ENCODE results near the gene CRKL.
"Not testable (repeated sequence)": the region's sequence is repeated elsewhere in the genome, so short reads cannot be mapped to it uniquely, and the experiment has no call there.

The CRKL gene, protein sequence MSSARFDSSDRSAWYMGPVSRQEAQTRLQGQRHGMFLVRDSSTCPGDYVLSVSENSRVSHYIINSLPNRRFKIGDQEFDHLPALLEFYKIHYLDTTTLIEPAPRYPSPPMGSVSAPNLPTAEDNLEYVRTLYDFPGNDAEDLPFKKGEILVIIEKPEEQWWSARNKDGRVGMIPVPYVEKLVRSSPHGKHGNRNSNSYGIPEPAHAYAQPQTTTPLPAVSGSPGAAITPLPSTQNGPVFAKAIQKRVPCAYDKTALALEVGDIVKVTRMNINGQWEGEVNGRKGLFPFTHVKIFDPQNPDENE

GRCh38 chr22:20916916-20917810 is at the start of gene CRKL:
CRKL (plus strand) TSS chr22:20917407; CDS start chr22:20917935, 528 bp downstream.
- peak; percentile 96 to 97 for DNase-seq (ENCODE audit: low read depth in 2 of 2)

DNA sequence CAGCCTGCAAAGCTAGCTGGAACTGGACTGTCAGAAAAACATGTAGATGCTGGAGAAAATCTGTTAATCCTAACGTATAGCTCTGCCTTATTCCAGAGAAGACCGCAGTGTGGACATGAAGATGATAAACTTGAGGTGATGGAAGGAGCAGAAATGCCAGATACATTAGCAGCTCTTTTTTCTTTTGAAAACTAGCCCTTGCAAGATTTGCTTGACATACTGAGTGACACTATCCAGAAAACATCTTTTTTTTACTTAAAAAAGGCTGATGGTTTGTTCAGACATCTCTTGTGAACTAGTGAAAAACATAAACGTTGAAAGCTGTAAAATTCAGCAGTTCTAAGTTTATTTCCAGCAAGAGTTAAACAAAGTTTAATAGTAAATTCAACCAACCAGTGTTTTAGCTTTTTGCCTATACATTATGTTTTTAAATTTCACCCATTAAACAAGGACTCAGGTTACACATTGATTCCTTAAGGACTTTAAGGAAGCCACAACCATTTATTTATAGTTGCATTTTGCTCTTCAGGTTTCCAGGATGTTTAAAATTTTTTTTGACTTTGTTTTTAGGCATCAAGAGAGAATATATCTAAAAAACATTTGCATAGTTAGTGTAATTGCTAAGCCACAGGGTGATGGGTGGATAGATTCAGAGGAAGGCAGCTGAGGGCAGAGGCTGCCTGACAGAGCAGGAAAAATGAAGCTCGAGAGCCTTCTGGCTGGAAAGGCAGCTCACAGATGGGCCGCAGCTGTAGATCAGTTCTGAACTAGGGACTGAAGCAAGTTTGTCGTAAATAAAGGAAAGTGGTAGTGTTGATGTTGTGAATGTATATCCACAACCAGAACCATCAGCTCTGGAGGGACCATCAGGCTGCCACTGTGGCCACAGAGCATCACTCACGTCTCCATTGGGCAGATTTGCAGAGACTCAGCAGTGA is 48.9 kb upstream of the CRKL start:
- DNase-seq (ENCODE audit: low read depth in 2 of 2) = no peak

- DNase-seq (ENCODE audit: low read depth in 2 of 2) = no peak
Measured at GRCh38 chr22:20869234-20869633, 48.0 kb upstream of the CRKL start.

GRCh38 chr22:20873214-20873613 is 44.0 kb upstream of the CRKL start:
- no peak for DNase-seq (ENCODE audit: low read depth in 2 of 2)

- no peak for DNase-seq (ENCODE audit: low read depth in 2 of 2)
Measured at GRCh38 chr22:20875296-20875695, 41.9 kb upstream of the CRKL start.

GRCh38 chr22:20877715-20878114 is 39.5 kb upstream of the CRKL start:
- DNase-seq (ENCODE audit: low read depth in 2 of 2) = no peak

GRCh38 chr22:20881231-20881630 is 36.0 kb upstream of the CRKL start:
- DNase-seq (ENCODE audit: low read depth in 2 of 2) = no peak

- no peak for DNase-seq (ENCODE audit: low read depth in 2 of 2)
Measured at GRCh38 chr22:20881869-20882815, 35.1 kb upstream of the CRKL start.

DNA sequence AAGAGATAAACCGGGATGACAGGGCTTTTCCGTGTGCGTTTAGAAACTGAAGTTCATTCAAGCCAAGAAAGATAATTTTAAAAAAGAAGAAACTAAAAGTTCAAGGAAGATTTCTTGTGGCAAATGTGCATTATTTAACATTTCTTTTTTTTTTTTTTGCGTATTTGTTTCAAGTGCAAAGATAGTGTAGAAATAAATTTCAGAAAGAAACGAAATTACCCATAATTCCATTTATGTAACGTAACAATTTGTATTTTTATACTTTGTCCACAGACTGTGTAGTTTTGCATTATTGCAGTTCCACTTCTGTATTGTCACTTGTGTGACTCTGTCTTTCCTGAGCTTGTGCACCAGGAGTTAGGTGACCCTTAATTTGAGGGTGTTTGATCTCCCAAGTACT is 34.4 kb upstream of the CRKL start:
- no peak for DNase-seq (ENCODE audit: low read depth in 2 of 2)

DNA sequence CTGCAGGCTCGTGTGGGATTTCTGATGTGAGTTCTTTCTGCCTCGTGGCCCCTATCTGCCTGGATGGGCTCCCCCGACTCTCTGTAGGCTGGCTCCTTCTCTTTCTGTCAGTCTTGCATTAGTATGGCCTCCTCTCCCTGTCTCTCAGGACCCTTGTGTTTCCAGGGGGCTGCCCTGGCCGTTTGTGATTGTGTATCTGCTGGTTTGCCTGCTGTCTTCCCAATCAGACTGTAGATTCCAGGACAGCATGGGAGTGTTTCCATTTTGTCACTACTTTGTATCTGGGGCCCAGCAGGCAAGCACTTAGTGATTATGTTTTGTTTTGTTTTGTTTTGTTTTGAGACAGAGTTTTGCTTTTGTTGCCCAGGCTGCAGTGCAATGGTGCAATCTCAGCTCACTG is 32.8 kb upstream of the CRKL start:
- DNase-seq (ENCODE audit: low read depth in 2 of 2) = no peak

DNA sequence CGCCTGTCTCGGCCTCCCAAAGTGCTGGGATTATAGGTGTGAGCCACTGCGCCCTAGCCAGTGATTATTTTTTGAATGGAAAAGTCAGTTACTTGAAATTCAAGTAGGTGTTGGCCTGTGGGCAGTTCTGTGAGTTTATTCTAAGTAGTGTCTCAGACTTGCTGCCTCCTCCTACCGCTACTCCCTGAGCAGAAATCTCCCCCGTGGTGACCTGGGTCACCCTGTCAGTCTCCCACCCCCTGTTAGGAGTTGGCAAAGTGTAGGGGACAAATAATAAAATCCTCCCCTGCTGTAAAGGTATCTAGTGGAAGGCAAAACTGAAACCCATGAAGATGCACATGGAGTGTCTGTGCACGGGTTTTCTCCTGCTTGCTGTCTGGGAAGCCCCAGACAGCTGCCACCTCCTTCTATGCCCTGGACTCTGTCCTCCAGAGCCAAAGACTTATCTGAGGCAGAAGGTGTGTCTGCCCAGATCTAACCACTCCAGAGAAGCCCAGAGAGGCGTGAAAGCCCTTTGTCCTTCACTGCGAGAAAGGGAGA is 32.1 kb upstream of the CRKL start:
- DNase-seq (ENCODE audit: low read depth in 2 of 2) = no peak

- peak; percentile 22 to 30 for DNase-seq (ENCODE audit: low read depth in 2 of 2)
Measured at GRCh38 chr22:20885557-20886323, 31.5 kb upstream of the CRKL start.

DNA sequence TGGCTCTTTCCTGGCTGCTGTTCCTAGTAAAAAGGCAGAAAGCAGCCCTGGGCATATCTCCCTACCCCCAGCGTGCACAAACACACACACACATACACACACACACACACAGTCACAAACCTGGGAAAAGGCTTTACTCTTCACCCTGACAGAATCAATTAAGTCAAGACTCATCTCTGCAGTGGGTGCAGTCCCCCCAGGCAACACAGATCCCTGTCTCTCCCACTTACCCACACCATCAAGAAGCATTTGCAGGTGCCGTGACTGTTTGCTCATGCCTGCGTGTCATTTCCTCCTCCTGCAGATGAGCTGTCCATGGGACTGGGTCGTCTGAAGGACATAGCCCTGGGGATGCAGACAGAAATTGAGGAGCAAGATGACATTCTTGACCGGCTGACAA is 29.8 kb upstream of the CRKL start:
- DNase-seq (ENCODE audit: low read depth in 2 of 2) = no peak

DNA sequence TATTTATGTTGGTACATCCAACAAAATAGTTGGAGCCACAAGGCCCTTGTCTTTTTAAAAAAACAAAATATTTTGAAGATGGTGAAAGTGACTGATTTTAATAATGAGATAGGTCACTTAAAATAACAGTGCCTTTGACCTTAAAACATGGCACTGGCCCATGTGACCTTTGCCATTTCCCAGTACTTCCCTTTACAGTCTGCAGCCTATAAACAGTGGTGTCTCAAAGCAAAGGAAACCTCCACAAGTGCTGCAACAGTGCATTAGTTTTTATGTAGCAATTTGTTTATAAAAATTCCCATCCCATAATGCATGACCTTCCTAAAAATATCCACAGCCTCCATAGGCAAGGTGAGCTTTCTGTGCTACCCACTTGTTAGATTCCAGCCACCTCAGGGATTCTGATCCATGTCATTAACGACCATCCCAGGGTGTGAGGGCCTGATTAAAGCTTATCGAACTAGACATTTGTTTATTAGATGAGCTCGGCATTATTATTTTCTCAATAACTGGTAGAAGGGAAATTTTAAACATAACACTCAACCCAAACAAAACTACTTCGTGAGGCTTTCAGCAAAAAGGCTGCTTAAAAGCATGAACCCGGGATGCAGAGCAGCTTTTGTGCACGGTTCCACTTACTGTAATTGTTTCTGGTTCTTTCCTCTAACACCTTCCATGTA is 28.0 kb upstream of the CRKL start:
- DNase-seq (ENCODE audit: low read depth in 2 of 2) = no peak

GRCh38 chr22:20889904-20890540 is 27.2 kb upstream of the CRKL start:
- DNase-seq (ENCODE audit: low read depth in 2 of 2) = no peak

DNA sequence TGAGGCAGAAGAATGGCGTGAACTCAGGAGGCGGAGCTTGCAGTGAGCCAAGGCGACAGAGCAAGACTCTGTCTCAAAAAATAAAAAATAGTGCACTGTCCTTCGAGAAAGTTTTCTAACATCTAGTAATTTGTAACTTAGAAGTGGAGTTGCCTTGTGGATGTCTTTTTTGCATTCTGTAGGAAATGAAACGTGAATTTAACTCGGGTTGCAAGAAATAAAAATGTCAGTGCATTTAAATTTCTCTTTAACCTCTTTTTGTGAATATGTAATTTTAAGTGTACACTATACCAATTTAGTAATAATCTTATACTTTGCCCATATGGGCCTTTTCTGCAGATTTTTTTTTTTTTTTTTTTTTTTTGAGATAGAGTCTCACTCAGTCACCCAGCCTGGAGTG is 26.2 kb upstream of the CRKL start:
- DNase-seq (ENCODE audit: low read depth in 2 of 2) = no peak

- not testable (repeated sequence) for DNase-seq (ENCODE audit: low read depth in 2 of 2)
Measured at GRCh38 chr22:20897737-20898136, 19.5 kb upstream of the CRKL start.

DNA sequence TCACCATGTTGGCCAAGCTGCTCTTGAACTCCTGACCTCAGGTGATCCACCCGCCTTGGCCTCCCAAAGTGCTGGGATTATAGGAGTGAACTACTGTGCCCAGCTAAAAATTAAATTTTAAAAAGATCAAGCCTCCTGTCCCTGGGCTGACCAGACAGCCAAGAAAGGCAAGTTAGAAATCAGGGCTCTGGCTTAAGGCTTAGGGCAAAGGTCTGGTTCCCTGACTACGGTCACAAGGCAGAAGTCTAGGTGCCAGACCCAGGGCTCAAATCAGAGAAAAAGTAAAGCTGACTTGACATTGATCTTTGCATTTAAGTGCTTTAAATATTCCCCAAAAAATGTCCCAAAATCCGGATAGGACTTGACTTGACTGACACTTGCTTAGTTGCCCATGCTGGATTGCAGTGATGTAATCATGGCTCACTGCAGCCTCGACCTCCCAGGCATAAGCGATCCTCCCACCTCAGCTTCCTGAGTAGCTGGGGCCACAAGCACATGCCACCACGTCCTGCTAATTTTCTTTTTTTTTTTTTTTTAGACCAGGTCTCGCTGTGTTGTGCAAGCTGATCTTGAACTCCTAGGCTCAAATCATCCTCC is 17.3 kb upstream of the CRKL start:
- no peak for DNase-seq (ENCODE audit: low read depth in 2 of 2)

Data from stimulated activated CD8-positive, alpha-beta memory T cell treated with anti-CD3 and anti-CD28 coated beads, Interleukin-15, amount 100 ng/mL, for 48 hours (primary cell).